B cell (primary cell): Measurements from ENCODE around the gene CERS6. TPM values are rescaled to one million over a fixed set of nuclear protein-coding genes. Genes with fewer than 3 reads are reported as not detected.

ENCODE experiments used
- ATAC-seq: fragments of 200-7000 bp; cut with Tn5 transposase; one replicate; pipeline ENCODE4 v1.10.0; 2021; ENCODE audit warnings: low read depth, mild to moderate bottlenecking, moderate number of reproducible peaks, moderate library complexity
- CTCF ChIA-PET: fragments of 350-600 bp; sonication (Branson Sonifier 250); formaldehyde crosslinking; loops from one replicate; lab custom pipeline; 2021; ENCODE audit warnings: antibody characterized with exemption, inconsistent platforms; lab: Charles Lee
- POLR2A ChIA-PET: fragments of 350-600 bp; sonication (Branson Sonifier 250); formaldehyde crosslinking; loops from one replicate; lab custom pipeline; 2021; ENCODE audit warnings: antibody characterized with exemption; lab: Charles Lee
- DNase-seq: peaks from one replicate; pipeline ENCODE4 v3.0.0; 2013
- H2AFZ ChIP-seq: 2 replicates; pipeline ENCODE4 v1.6.1; 2012; ENCODE audit warnings: mild to moderate bottlenecking, low read depth, low read length; ENCODE audit not compliant: insufficient read depth, poor library complexity, severe bottlenecking
- H3K27ac ChIP-seq, 2 donors: 1 replicate in 1 of 2; 2 replicates in 1 of 2; pipeline ENCODE4 v1.5.1; 2012 to 2013; ENCODE audit warnings: low read length in 2 of 2, mild to moderate bottlenecking in 2 of 2, moderate library complexity in 1 of 2
- H3K27me3 ChIP-seq, 4 experiments: fragments of 200-600 bp in 1 of 4; sonication (generic) in 1 of 4; replicated peaks in 1 of 4; 1 replicate in 2 of 4; 2 replicates in 2 of 4; pipeline versions ENCODE4 v1.6.1 to v1.7.0; 2013 to 2016; ENCODE audit warnings: low read length in 3 of 4, mild to moderate bottlenecking in 2 of 4, mixed read lengths in 1 of 4, moderate library complexity in 1 of 4; ENCODE audit not compliant: insufficient read depth in 4 of 4, control insufficient read depth in 3 of 4; ENCODE audit errors: control extremely low read depth in 1 of 4
- H3K36me3 ChIP-seq, 2 experiments: replicated peaks in 1 of 2; 1 replicate in 1 of 2; 2 replicates in 1 of 2; pipeline versions ENCODE4 v1.6.1 to v1.7.1; 2013; ENCODE audit warnings: low read length in 1 of 2; ENCODE audit not compliant: insufficient read depth in 2 of 2, control insufficient read depth in 1 of 2; ENCODE audit errors: control extremely low read depth in 1 of 2, extremely low read depth in 1 of 2
- H3K4me1 ChIP-seq, 2 donors: fragments of 200-600 bp in 1 of 2; sonication (generic) in 1 of 2; 1 replicate in 1 of 2; 2 replicates in 1 of 2; pipeline versions ENCODE4 v1.5.1 to v1.6.1; 2013 to 2017; ENCODE audit warnings: low read length in 2 of 2; ENCODE audit not compliant: control insufficient read depth in 2 of 2, insufficient read depth in 2 of 2
- H3K4me2 ChIP-seq: replicated peaks from 2 replicates; pipeline ENCODE3; 2012; ENCODE audit warnings: mild to moderate bottlenecking, low read depth, low read length; ENCODE audit not compliant: poor library complexity, severe bottlenecking
- H3K4me3 ChIP-seq, 5 experiments: fragments of 200-600 bp in 1 of 5; sonication (generic) in 1 of 5; 1 replicate in 3 of 5; 2 replicates in 2 of 5; pipeline versions ENCODE4 v1.5.1 to v1.7.0; 2011 to 2016; ENCODE audit warnings: low read length in 4 of 5, mild to moderate bottlenecking in 4 of 5, low read depth in 2 of 5, control low read depth in 1 of 5, moderate library complexity in 1 of 5; ENCODE audit not compliant: insufficient read depth in 1 of 5; ENCODE audit errors: control extremely low read depth in 1 of 5, extremely low read depth in 1 of 5
- H3K79me2 ChIP-seq: fragments of 200-600 bp; sonication (generic); one replicate; pipeline ENCODE4 v1.6.0; 2016; ENCODE audit warnings: low read length; ENCODE audit not compliant: control insufficient read depth, insufficient read depth
- H3K9ac ChIP-seq: fragments of 200-600 bp; sonication (generic); 2 replicates; pipeline ENCODE4 v1.6.1; 2017; ENCODE audit warnings: mild to moderate bottlenecking, low read length, moderate library complexity
- H3K9me3 ChIP-seq, 3 donors: one replicate each; pipeline versions ENCODE4 v1.6.1 to v1.7.1; 2013; ENCODE audit warnings: low read length in 2 of 3; ENCODE audit not compliant: control insufficient read depth in 2 of 3, insufficient read depth in 1 of 3; ENCODE audit errors: control extremely low read depth in 1 of 3
- H4K20me1 ChIP-seq: 2 replicates; pipeline ENCODE4 v1.6.0; 2012; ENCODE audit warnings: mild to moderate bottlenecking, low read length; ENCODE audit not compliant: insufficient read depth, control insufficient read depth, poor library complexity, severe bottlenecking
- H3K27ac Mint-ChIP-seq: one replicate; pipeline ENCODE4 v1.8.0; 2021; ENCODE audit warnings: mixed read lengths
- H3K27me3 Mint-ChIP-seq: one replicate; pipeline ENCODE4 v1.8.0; 2021; ENCODE audit warnings: mixed read lengths
- H3K4me1 Mint-ChIP-seq: one replicate; pipeline ENCODE4 v1.8.0; 2021; ENCODE audit warnings: mixed read lengths
- H3K4me3 Mint-ChIP-seq: one replicate; pipeline ENCODE4 v1.8.0; 2021; ENCODE audit warnings: mixed read lengths
- H3K9me3 Mint-ChIP-seq: one replicate; pipeline ENCODE4 v1.8.0; 2022; ENCODE audit warnings: mixed read lengths; ENCODE audit not compliant: insufficient read depth
- CTCF ChIP-seq: fragments of 200-600 bp; IDR thresholded peaks from one replicate; pipeline ENCODE4 v1.8.0; 2022; ENCODE audit warnings: antibody characterized with exemption, mild to moderate bottlenecking
- EZH2 ChIP-seq: IDR thresholded peaks from 2 replicates; pipeline ENCODE4 v1.6.1; 2012; ENCODE audit warnings: borderline replicate concordance, low read depth, mild to moderate bottlenecking, moderate library complexity, low read length; ENCODE audit not compliant: insufficient read depth, poor library complexity, severe bottlenecking
- whole genome bisulfite sequencing: methylation state at CpG from one replicate; pipeline ENCODE4 v1.1.5; 2013; ENCODE audit warnings: missing lambda C conversion rate; ENCODE audit not compliant: insufficient coverage; 5-methylcytosine and 5-hydroxymethylcytosine counted together
- intact Hi-C: fragments of 100-400 bp; cut with micrococcal nuclease; formaldehyde crosslinking; loops from one replicate; pipeline ENCODE4 v1.10.0; 2022
- polyA plus RNA-seq: library from polyadenylated mRNA; depleted of rRNA; stranded (reverse); fragments of >200 nt; gene quantifications from 2 replicates; pipeline ENCODE4 v1.2.3, GENCODE V29; 2012
- total RNA-seq, 2 donors: library from RNA; stranded (reverse); fragments of 120-200 nt in 1 of 2; gene quantifications; 1 replicate in 1 of 2; 2 replicates in 1 of 2; pipeline versions ENCODE4 v1.2.3 to v1.2.4, GENCODE V29; 2013 to 2022

Gene CERS6
- total and polyA plus RNA-seq, 2 donors (not counting 1 experiment from before 2014, with no cell fraction given), result 2.2 to 5.5 TPM

- H3K9me3 Mint-ChIP-seq, result no peaks in the 10 kb centered on the region
- no peak for DNase-seq
- ChIA-PET CTCF (no interaction called here), POLR2A (no interaction called here)
- no peaks in the 10 kb centered on the region for H4K20me1 ChIP-seq
- TF ChIP-seq CTCF, result no peak
- no peak for TF ChIP-seq EZH2
- H3K27me3 Mint-ChIP-seq, result no peaks in the 10 kb centered on the region
- no peaks in the 10 kb centered on the region for H3K27me3 ChIP-seq
- H3K9ac ChIP-seq, result no peak overlapping the region
- H3K4me1 Mint-ChIP-seq, result peaks cover 21% of the 10 kb centered on the region
- H3K4me2 ChIP-seq, result no peak overlapping the region
- no peak overlapping the region for H3K27ac Mint-ChIP-seq
- no peak overlapping the region for H3K4me3 ChIP-seq
- peaks cover 3% of the 10 kb centered on the region in 2 experiments for H3K36me3 ChIP-seq
- H3K27ac ChIP-seq, result no peak overlapping the region
- 73% methylated on average over 1 of the region's 3 CpGs for WGBS
- no peaks in the 10 kb centered on the region for H3K79me2 ChIP-seq
- peaks cover 0 to 1% (median 0%) of the 10 kb centered on the region in 3 donors for H3K9me3 ChIP-seq
- no peak overlapping the region for H2AFZ ChIP-seq
- no peak overlapping the region for H3K4me3 Mint-ChIP-seq
- ATAC-seq, result no peak
- intact Hi-C loops, result no loop called here
- peaks cover 10 to 11% of the 10 kb centered on the region in 2 donors for H3K4me1 ChIP-seq
Observed at GRCh38 chr2:168723275-168723899, 267.3 kb downstream of the CERS6 start.

GRCh38 chr2:168726375-168726774 lies 270.3 kb downstream of the CERS6 start:
- Histone ChIP-seq H3K79me2 (no peaks in the 10 kb centered on the region), H3K9me3 (peaks cover 0 to 1% (median 0%) of the 10 kb centered on the region in 3 donors), H3K4me3 (no peak overlapping the region), H3K4me2 (no peak overlapping the region), H3K4me1 (peaks cover 10 to 11% of the 10 kb centered on the region in 2 donors), H2AFZ (no peak overlapping the region), H4K20me1 (no peaks in the 10 kb centered on the region), H3K27me3 (no peaks in the 10 kb centered on the region), H3K9ac (no peak overlapping the region), H3K36me3 (peaks cover 0 to 5% of the 10 kb centered on the region in 2 experiments), H3K27ac (no peak overlapping the region)
- ChIA-PET CTCF (no interaction called here), POLR2A (no interaction called here)
- TF ChIP-seq EZH2 (no peak), CTCF (no peak)
- DNase-seq (no peak), ATAC-seq (no peak)
- no peaks in the 10 kb centered on the region for H3K9me3 Mint-ChIP-seq
- no peaks in the 10 kb centered on the region for H3K27me3 Mint-ChIP-seq
- H3K4me3 Mint-ChIP-seq, result no peak overlapping the region
- H3K27ac Mint-ChIP-seq, result no peak overlapping the region
- peaks cover 18% of the 10 kb centered on the region for H3K4me1 Mint-ChIP-seq
- intact Hi-C loops, result no loop called here
- no CpG with 5 or more reads among the region's 3 CpGs for WGBS
